ENCODE results near the gene IQGAP3. TPM values are rescaled to one million over a fixed set of nuclear protein-coding genes. Genes with fewer than 3 reads are reported as not detected.
A peak's percentile ranks its signal among the peaks of the same experiment; 100 is the strongest.

IQGAP3 gene
- total RNA-seq, 1 donor from 2014 or later = 13.1 TPM

GRCh38 chr1:156601892-156602291, 29.5 kb upstream of the IQGAP3 start:
- peak overlapping the region; percentile 98 for H3K27ac Mint-ChIP-seq (ENCODE audit: unreplicated experiment)
- H3K4me1 Mint-ChIP-seq (ENCODE audit: unreplicated experiment) = peaks cover 20% of the 10 kb centered on the region
- peaks cover 3% of the 10 kb centered on the region for H3K27me3 Mint-ChIP-seq (ENCODE audit: unreplicated experiment)
- H3K4me3 Mint-ChIP-seq (ENCODE audit: unreplicated experiment) = peak overlapping the region; percentile 100
- peaks cover 4% of the 10 kb centered on the region for H3K36me3 Mint-ChIP-seq (ENCODE audit: low read depth, unreplicated experiment)
- no peaks in the 10 kb centered on the region for H3K9me3 Mint-ChIP-seq (ENCODE audit: unreplicated experiment)
- DNase-seq (ENCODE audit: low spot score) = no peak
- TF ChIP-seq CTCF (IDR thresholded peaks at IDR 0.05; ENCODE audit: unreplicated experiment) = no peak

GRCh38 chr1:156601122-156601830, 28.9 kb upstream of the IQGAP3 start, which contains the start of gene GPATCH4:
TSS of gene GPATCH4 (minus strand) at chr1:156601479.
- TF ChIP-seq CTCF (IDR thresholded peaks at IDR 0.05; ENCODE audit: unreplicated experiment) = no peak
- Mint-ChIP-seq H3K4me3 (ENCODE audit: unreplicated experiment) (peak within 1 kb of the TSS; percentile 100), H3K36me3 (ENCODE audit: low read depth, unreplicated experiment) (peaks cover 7% of the 10 kb centered on the region), H3K27me3 (ENCODE audit: unreplicated experiment) (peaks cover 3% of the 10 kb centered on the region), H3K4me1 (ENCODE audit: unreplicated experiment) (peaks cover 20% of the 10 kb centered on the region), H3K27ac (ENCODE audit: unreplicated experiment) (peak within 1 kb of the TSS; percentile 98), H3K9me3 (ENCODE audit: unreplicated experiment) (no peaks in the 10 kb centered on the region)
- DNase-seq (ENCODE audit: low spot score) = peak; percentile 74

- peak overlapping the region; percentile 98 for H3K27ac Mint-ChIP-seq (ENCODE audit: unreplicated experiment)
- H3K36me3 Mint-ChIP-seq (ENCODE audit: low read depth, unreplicated experiment) = peaks cover 11% of the 10 kb centered on the region
- no peak for DNase-seq (ENCODE audit: low spot score)
- peak overlapping the region; percentile 100 for H3K4me3 Mint-ChIP-seq (ENCODE audit: unreplicated experiment)
- peaks cover 20% of the 10 kb centered on the region for H3K4me1 Mint-ChIP-seq (ENCODE audit: unreplicated experiment)
- peaks cover 3% of the 10 kb centered on the region for H3K27me3 Mint-ChIP-seq (ENCODE audit: unreplicated experiment)
- H3K9me3 Mint-ChIP-seq (ENCODE audit: unreplicated experiment) = no peaks in the 10 kb centered on the region
- no peak for TF ChIP-seq CTCF (IDR thresholded peaks at IDR 0.05; ENCODE audit: unreplicated experiment)
Measured at GRCh38 chr1:156600733-156601121, 28.4 kb upstream of the IQGAP3 start.

GRCh38 chr1:156599811-156600210, 27.4 kb upstream of the IQGAP3 start:
- Mint-ChIP-seq H3K4me1 (ENCODE audit: unreplicated experiment) (peaks cover 23% of the 10 kb centered on the region), H3K4me3 (ENCODE audit: unreplicated experiment) (no peak overlapping the region), H3K27ac (ENCODE audit: unreplicated experiment) (no peak overlapping the region), H3K36me3 (ENCODE audit: low read depth, unreplicated experiment) (peaks cover 20% of the 10 kb centered on the region), H3K27me3 (ENCODE audit: unreplicated experiment) (peaks cover 3% of the 10 kb centered on the region), H3K9me3 (ENCODE audit: unreplicated experiment) (no peaks in the 10 kb centered on the region)
- TF ChIP-seq CTCF (IDR thresholded peaks at IDR 0.05; ENCODE audit: unreplicated experiment) = peak; percentile 30
- no peak for DNase-seq (ENCODE audit: low spot score)

- Mint-ChIP-seq H3K27ac (ENCODE audit: unreplicated experiment) (no peak overlapping the region), H3K36me3 (ENCODE audit: low read depth, unreplicated experiment) (peaks cover 29% of the 10 kb centered on the region), H3K9me3 (ENCODE audit: unreplicated experiment) (no peaks in the 10 kb centered on the region), H3K27me3 (ENCODE audit: unreplicated experiment) (peaks cover 3% of the 10 kb centered on the region), H3K4me3 (ENCODE audit: unreplicated experiment) (peak overlapping the region; percentile 19), H3K4me1 (ENCODE audit: unreplicated experiment) (peaks cover 23% of the 10 kb centered on the region)
- TF ChIP-seq CTCF (IDR thresholded peaks at IDR 0.05; ENCODE audit: unreplicated experiment) = no peak
- DNase-seq (ENCODE audit: low spot score) = no peak
Measured at GRCh38 chr1:156598731-156599432, 26.5 kb upstream of the IQGAP3 start.
